ENCODE data around the gene LRRC36.

LRRC36 gene

GRCh38 chr16:67294171-67294757 lies 32.4 kb upstream of the LRRC36 start:
- DNase-seq = no peak

- no peak for DNase-seq
These were observed 31.7 kb upstream of the LRRC36 start for GRCh38 chr16:67294938-67295361.

- DNase-seq = peak; percentile 28
These were observed 30.2 kb upstream of the LRRC36 start for GRCh38 chr16:67296420-67296819.

GRCh38 chr16:67298277-67298676 lies 28.3 kb upstream of the LRRC36 start:
- no peak for DNase-seq

DNA sequence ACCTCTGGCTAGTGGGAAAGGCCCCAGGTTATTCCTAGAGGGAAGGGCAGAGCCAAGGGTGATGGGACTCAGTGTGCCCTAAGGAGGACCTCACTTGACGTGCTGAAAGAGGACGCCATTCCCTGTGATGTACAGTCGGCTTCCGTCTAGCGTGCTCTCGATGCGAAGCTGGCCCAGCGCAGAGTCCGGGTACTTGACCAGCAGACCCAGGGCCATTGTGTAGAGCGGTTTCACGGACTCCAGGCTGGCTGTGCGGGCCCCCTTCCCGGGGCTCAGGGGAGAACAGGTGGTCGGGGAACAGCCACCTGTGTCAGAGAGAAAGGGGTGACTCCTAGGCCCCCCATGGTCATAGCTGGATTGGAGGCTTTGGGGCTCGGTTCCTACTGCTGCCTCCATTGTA lies 27.3 kb upstream of the LRRC36 start:
- no peak for DNase-seq

DNA sequence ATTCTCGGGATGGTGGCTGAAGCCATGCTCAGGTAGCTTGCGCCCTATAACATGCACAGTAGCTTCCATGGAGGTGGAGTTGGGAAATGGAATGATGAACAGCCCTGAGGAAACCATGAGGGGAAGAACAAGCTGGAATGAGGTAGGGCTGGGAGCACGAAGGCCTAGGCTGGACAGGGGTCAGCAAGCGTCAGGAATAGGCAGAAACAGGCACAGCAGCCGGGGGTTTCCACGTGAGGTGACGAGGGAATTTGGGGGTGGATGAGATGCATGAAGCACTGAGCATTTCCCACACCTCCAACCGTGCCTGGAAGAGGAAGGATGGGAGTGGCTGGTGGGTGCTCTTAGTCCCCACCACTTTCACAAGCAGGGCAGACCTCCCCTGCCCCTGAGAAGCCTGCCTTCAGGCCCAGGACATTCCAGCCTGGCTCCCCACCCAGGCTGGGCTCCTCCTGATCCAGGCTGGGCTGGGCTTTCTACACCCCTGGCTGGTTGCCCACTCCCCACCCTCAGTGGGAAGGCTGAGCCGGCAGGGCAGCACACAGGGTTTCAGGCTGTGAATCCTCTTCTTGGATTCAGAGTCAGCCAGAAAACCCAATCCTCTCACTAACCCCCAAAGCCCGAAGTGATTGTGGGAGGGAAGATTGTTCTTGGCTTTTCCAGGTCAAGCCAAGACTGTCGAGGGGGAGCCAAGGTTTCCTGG lies 25.4 kb upstream of the LRRC36 start:
- DNase-seq = no peak

GRCh38 chr16:67302076-67302475 lies 24.5 kb upstream of the LRRC36 start:
- no peak for DNase-seq

DNA sequence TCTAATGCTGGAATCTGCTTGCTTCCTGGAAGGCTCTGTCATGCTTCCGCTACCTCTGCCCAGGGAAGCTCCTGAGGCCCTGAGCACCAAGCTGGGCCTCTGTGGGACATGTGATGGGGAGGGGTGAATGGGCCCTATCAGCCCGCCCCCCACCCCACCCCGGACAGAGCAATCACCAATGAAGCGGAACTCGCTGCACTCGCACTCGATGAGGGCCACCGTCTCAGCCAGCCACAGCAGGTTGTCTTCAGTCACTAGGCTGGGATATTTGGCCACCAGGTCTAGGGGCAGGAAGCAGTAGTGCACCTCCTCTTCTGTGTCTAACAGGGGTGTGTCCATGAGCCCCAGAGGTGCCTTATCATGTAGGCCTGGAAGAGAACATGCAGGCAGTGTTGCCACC lies 23.6 kb upstream of the LRRC36 start:
- DNase-seq = no peak

DNA sequence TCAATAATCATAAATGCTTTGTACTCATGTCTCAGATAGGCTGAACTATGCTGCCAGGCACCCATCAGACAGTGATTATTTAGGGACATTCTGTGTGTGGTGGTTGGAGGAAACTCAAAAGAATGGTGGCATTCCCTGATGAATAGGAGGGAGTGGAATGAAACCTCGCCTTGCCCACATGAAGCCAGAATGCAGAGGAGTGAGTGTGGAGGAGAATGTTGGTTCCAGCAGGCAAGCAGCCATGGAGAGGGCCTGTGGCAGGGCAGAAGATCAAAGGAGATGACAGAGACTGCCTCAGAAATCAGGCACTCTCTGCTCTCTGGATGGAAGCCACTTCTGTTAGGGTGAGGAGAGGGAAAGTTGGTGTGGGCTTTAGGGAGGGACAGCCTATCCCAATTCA lies 22.6 kb upstream of the LRRC36 start:
- no peak for DNase-seq

- no peak for DNase-seq
These were observed 21.2 kb upstream of the LRRC36 start for GRCh38 chr16:67305216-67306071.

GRCh38 chr16:67310561-67310960 lies 16.1 kb upstream of the LRRC36 start:
- no peak for DNase-seq

DNA sequence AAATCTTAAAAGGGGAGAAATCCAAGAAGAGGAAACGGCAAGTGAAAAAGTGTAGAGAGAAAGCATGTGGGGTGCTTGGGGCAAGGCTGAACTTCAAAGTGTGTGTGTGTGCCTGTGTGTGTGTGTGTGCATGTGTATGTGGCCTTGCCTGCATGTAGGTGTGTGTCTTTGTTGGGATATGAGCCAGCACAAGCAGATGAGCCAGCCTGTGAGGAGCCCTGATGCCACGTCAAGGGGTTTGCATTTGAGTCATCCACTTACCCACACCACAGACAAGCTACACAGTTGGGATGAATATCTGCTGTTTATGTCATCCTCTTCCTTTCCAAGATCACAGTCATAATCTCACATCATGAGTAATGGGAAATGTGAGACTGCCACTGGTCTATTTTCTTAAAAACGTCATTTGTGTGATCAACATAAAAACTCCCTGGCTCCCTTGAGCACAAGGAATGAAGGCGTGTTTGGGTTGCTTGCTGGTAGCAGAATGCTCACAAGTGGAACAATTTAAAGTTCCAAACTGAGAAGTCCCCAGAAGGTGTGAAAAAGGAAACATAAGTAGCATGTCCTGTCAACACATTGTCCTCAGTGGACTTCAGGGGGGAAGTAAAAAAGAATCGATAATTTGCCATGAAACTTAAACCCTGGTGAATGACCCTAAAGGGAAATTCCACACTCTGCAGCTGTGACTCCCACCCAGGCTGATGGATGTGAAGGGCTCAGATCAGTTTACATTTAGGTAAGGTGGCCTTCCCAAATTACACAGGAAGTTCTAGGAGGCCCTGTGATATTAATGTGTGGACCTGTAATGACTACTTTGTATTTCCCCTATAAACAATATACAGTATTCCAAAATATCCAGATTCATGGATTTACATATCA lies 14.8 kb upstream of the LRRC36 start:
- peak; percentile 100 for DNase-seq

- peak; percentile 45 for DNase-seq
These were observed 13.9 kb upstream of the LRRC36 start for GRCh38 chr16:67312719-67313118.

- DNase-seq = no peak
These were observed 8.8 kb upstream of the LRRC36 start for GRCh38 chr16:67317853-67318252.

GRCh38 chr16:67326115-67326471 lies 522 bp upstream of the LRRC36 start:
- no peak for DNase-seq

- no peak for DNase-seq
These were observed 1.1 kb downstream of the LRRC36 start for GRCh38 chr16:67327743-67328142.

GRCh38 chr16:67329901-67330300 lies 3.3 kb downstream of the LRRC36 start:
- DNase-seq = no peak

- no peak for DNase-seq
These were observed 6.7 kb downstream of the LRRC36 start for GRCh38 chr16:67333315-67333714.

GRCh38 chr16:67336116-67336515 lies 9.5 kb downstream of the LRRC36 start:
- DNase-seq = no peak

DNA sequence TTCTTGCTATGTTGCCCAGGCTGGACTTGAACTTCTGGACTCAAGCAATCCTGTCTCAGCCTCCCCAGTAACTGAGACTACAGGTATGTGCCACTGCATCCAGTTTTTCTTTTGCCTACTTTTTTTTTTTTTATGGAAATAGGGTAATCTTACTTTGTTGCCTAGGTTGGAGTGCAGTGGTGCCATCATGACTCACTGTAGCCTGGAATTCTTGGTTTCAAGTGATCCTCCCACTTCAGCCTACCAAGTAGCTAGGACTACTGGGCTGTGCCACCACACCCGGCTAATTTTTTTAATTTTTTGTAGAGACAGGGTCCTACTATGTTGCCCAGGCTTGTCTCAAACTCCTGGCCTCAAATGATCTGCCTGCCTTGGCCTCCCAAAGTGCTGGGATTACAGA lies 10.0 kb downstream of the LRRC36 start:
- no peak for DNase-seq

GRCh38 chr16:67339453-67339852 lies 12.8 kb downstream of the LRRC36 start:
- peak; percentile 26 for DNase-seq

- no peak for DNase-seq
These were observed 14.6 kb downstream of the LRRC36 start for GRCh38 chr16:67341250-67341649.

- no peak for DNase-seq
These were observed 16.0 kb downstream of the LRRC36 start for GRCh38 chr16:67342616-67343015.

Data from HCEC 1CT (cell line).